HTERT RPE-1 (cell line): ENCODE data around the gene KDM8.

Experiments used
- in situ Hi-C: fragments of 300-500 bp; cut with MboI; formaldehyde crosslinking; loops from 4 replicates; pipeline ENCODE4 v1.14.3; 2020; ENCODE audit warnings: low sequenced_read_pairs

Gene KDM8

DNA sequence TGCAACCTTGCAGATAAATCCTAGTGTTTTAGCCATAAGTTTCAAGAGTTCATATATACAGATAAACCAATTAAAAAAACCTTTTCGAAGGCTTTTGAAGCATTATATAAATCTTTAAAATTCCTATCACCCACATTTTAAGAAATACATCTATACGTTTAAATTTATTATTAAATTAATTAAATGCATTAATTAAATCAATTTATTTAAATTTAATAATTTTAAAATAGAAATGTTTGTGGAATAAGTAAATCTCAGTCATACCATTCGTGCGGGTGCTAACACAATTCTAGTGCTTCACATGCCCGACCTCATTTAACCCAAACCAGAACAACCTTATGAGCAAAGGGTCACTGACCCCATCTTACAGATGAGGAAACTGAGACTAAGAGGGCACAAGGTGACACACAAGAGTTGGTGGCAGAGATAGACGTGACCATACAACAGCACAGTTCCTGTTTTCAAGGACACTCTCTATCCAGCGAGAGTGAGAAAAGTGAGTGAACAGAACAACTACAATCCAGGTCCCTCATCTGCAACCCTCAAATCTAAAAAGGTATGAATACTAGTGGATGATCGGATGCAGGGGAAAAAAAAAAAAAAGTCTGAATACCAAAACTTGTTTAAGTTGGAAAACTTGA, 63.8 kb downstream of the KDM8 start:
- in situ Hi-C loops = no loop called here

DNA sequence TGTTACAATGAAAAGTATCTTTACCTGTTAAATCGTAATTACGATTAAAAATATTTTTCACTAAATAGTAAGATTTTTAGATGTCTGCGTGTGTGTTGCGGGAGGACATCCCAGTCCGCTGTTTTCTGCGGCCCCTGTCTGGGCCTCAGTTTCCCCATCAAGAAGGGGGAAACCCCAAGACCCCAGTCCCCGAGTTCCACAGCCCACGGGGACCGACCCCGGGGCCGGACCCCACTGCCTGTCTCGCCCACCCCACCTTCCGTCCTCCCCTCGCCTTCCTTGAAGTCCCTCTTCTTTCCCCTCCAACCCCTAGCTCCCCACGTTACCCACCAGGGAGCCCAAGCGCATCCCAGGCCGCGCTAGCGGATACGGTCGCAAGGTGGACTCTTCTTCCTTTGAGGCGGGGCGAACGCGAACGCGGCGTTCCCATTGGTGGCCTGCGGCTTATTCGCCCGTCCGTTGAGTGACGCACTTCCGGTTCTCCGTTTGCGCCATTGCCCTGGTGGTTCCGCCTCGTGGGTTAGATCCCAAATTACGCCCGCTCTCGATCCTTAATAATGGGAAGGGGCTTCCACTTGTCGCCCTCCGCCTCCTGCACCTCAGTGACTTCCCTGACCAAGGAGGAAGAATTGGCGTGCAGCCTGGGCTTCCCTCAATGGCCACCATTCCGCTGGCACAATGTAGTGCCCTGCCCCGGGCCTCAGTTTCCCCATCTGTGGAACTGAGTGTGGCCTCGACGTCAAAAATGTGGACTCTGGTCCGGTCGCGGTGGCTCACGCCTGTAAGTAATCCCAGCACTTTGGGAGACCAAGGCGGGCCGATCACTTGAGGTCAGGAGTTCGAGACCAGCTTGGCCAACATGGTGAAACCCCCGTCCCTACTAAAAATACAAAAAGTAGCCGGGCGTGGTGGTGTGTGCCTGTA, 65.3 kb downstream of the KDM8 start, which contains the start of gene NSMCE1:
TSS of gene NSMCE1 (minus strand) at position 397 of the 924 bp plus-strand sequence. CDS start 11,202 bp downstream, outside the sequence.
- in situ Hi-C loops = no loop called here

DNA sequence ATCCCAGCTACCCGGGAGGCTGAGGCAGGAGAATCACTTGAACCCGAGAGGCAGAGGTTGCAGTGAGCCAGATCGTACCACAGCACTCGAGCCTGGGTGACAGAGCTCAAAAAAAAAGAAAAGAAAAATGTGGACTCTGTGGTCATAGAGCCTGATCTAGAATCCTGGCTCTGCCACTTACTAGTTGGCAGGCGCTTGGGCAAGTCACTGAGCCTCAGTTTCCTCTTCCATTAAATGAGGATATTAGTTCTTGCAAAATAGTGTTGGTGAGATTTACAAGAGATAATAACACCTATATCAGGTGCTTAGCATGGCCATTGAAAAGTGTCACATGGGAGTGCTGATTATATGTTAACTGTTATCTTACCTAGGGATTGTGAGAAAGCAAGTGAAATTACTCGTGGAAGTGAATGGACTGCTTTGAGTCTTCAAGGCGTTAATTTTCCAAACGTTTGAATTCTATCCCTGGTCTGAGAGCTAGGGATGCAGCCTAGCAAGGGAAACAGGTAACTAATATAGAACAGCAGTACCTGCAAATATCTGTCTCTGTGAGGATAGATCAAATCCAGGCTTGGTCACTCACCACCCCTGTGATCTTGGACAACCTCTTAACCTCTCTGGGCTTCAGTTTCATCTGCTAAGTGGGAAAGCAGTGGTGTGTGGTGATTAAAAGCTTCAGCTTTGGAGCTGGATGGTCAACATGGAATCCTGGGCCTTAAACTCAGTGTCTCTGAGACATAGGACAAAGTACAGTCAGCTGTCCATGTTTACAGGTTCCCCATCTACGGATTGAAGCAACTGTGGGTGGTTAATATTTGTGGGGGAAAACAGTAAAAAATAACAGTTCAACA, 66.2 kb downstream of the KDM8 start:
- in situ Hi-C loops = no loop called here

GRCh38 chr16:27270349-27270748, 67.0 kb downstream of the KDM8 start:
- in situ Hi-C loops = no loop called here
